GM12891 (cell line): ENCODE results near the gene DHRS4L2.
"Not testable (repeated sequence)": the region's sequence is repeated elsewhere in the genome, so short reads cannot be mapped to it uniquely, and the experiment has no call there.

ENCODE experiments used
- POLR2A ChIP-seq: IDR thresholded peaks from 2 replicates; pipeline ENCODE4 v1.6.1; 2011; ENCODE audit warnings: low read depth, low read length, control low read depth
- POLR2AphosphoS5 ChIP-seq: IDR thresholded peaks from 2 replicates; pipeline ENCODE4 v1.6.1; 2011; ENCODE audit warnings: low read depth, low read length, control low read depth
- SPI1 ChIP-seq: IDR thresholded peaks from 2 replicates; pipeline ENCODE4 v1.6.1; 2011; ENCODE audit warnings: low read depth, low read length, control low read depth
- TAF1 ChIP-seq: IDR thresholded peaks from 2 replicates; pipeline ENCODE4 v1.6.1; 2011; ENCODE audit warnings: low read depth, low read length, control low read depth

- not testable (repeated sequence) for TF ChIP-seq POLR2A, POLR2AphosphoS5, TAF1, SPI1
Measured at GRCh38 chr14:24029687-24030086, 41.0 kb downstream of the DHRS4L2 start.
